Endometrial microvascular endothelial cells (primary cell): Measurements from ENCODE around the gene HIVEP3. TPM values are rescaled to one million over a fixed set of nuclear protein-coding genes. Genes with fewer than 3 reads are reported as not detected.

Experiments used
- in situ Hi-C: cut with HindIII; loops from 2 replicates; pipeline ENCODE4 v1.10.0; 2017; ENCODE audit warnings: low sequenced_read_pairs, low pct_unique_long_range_greater_than_20kb; ENCODE audit errors: inconsistent ontology term
- total RNA-seq: library from RNA; depleted of rRNA; stranded (reverse); fragments of >200 nt; gene quantifications from one replicate; pipeline ENCODE4 v1.2.3, GENCODE V29; 2015; ENCODE audit errors: inconsistent ontology term

HIVEP3 gene
- total RNA-seq, 1 donor from 2014 or later = 4.4 TPM

- in situ Hi-C loops = no loop called here
Observed at GRCh38 chr1:41479000-41479807, 439.5 kb downstream of the HIVEP3 start.

GRCh38 chr1:41478118-41478748 lies 440.5 kb downstream of the HIVEP3 start:
- in situ Hi-C loops = no loop called here

GRCh38 chr1:41476807-41477361 lies 441.8 kb downstream of the HIVEP3 start:
- in situ Hi-C loops = no loop called here

GRCh38 chr1:41475859-41476567 lies 442.7 kb downstream of the HIVEP3 start:
- in situ Hi-C loops = no loop called here

GRCh38 chr1:41475346-41475745 lies 443.4 kb downstream of the HIVEP3 start:
- in situ Hi-C loops = no loop called here

- in situ Hi-C loops = no loop called here
Observed at GRCh38 chr1:41474490-41475271, 444.0 kb downstream of the HIVEP3 start.

- in situ Hi-C loops = no loop called here
Observed at GRCh38 chr1:41473738-41474362, 444.9 kb downstream of the HIVEP3 start.

GRCh38 chr1:41471658-41472057 lies 447.1 kb downstream of the HIVEP3 start:
- in situ Hi-C loops = no loop called here

- in situ Hi-C loops = no loop called here
Observed at GRCh38 chr1:41469706-41470105, 449.0 kb downstream of the HIVEP3 start.

- in situ Hi-C loops = no loop called here
Observed at GRCh38 chr1:41468122-41468762, 450.5 kb downstream of the HIVEP3 start.

- in situ Hi-C loops = no loop called here
Observed at GRCh38 chr1:41467673-41468072, 451.0 kb downstream of the HIVEP3 start.

- in situ Hi-C loops = no loop called here
Observed at GRCh38 chr1:41466146-41466545, 452.6 kb downstream of the HIVEP3 start.

- in situ Hi-C loops = no loop called here
Observed at GRCh38 chr1:41465741-41466140, 453.0 kb downstream of the HIVEP3 start.

GRCh38 chr1:41464885-41465284 lies 453.8 kb downstream of the HIVEP3 start:
- in situ Hi-C loops = no loop called here

- in situ Hi-C loops = no loop called here
Observed at GRCh38 chr1:41463516-41463915, 455.2 kb downstream of the HIVEP3 start.

GRCh38 chr1:41462680-41463004 lies 456.1 kb downstream of the HIVEP3 start:
- in situ Hi-C loops = no loop called here

GRCh38 chr1:41461790-41462679 lies 456.7 kb downstream of the HIVEP3 start:
- in situ Hi-C loops = no loop called here
